HCT116 (cell line): ENCODE measurements around the gene CASK. TPM values are rescaled to one million over a fixed set of nuclear protein-coding genes. Genes with fewer than 3 reads are reported as not detected.

Source experiments
- ATAC-seq: fragments of 200-7000 bp; cut with Tn5 transposase; 2 replicates; pipeline ENCODE4 v1.9.1; 2020; ENCODE audit warnings: mild to moderate bottlenecking, moderate library complexity
- BruUV-seq: library from RNA; stranded (reverse); fragments of 400-500 nt; replicated peaks from 2 replicates; lab custom pipeline; 2021; lab: Mats Ljungman, UMichigan
- CTCF ChIA-PET: fragments of 300-600 bp; sonication (Branson Sonifier 250); formaldehyde crosslinking; loops from one replicate; lab custom pipeline; 2021; ENCODE audit warnings: antibody characterized with exemption; lab: Charles Lee
- POLR2A ChIA-PET: fragments of 300-600, 350-600 bp; sonication (Branson Sonifier 250); formaldehyde crosslinking; loops from one replicate; lab custom pipeline; 2021; ENCODE audit warnings: antibody characterized with exemption; lab: Charles Lee
- RAD21 ChIA-PET, 2 experiments: fragments of 300-600 bp; sonication (Branson Sonifier 250); formaldehyde crosslinking; loops; one replicate each; lab custom pipeline; 2023; ENCODE audit warnings: low total read pairs in 2 of 2; ENCODE audit not compliant: uncharacterized antibody in 2 of 2, unreplicated experiment in 2 of 2, low non-redundant PET in 1 of 2; lab: Charles Lee
- DNase-seq: peaks from one replicate; pipeline ENCODE4 v3.0.0-alpha.2; 2010; ENCODE audit warnings: low read depth, low spot score
- H2AFZ ChIP-seq: fragments of 200-600 bp; shearing (Covaris generic), sonication (generic); 2 replicates; pipeline ENCODE4 v1.6.1; 2017; ENCODE audit warnings: low read depth, mixed run types, mixed read lengths, antibody characterized with exemption, low read length; ENCODE audit not compliant: poor library complexity, severe bottlenecking
- H3K27ac ChIP-seq: 2 replicates; pipeline ENCODE4 v1.5.1; 2012; ENCODE audit warnings: low read depth, low read length
- H3K27me3 ChIP-seq: fragments of 200-600 bp; sonication (generic); 2 replicates; pipeline ENCODE4 v1.6.1; 2016; ENCODE audit warnings: mixed run types, low read length, mixed read lengths; ENCODE audit not compliant: insufficient read depth
- H3K36me3 ChIP-seq, 2 experiments: fragments of 200-500 bp in 1 of 2; fragments of 200-600 bp in 1 of 2; sonication (Bioruptor generic) in 1 of 2; sonication (generic) in 1 of 2; 2 replicates each; pipeline versions ENCODE4 v1.5.1 to v1.6.1; 2014 to 2016; ENCODE audit warnings: low read length in 2 of 2, inconsistent platforms in 1 of 2, mixed read lengths in 1 of 2, mixed run types in 1 of 2; ENCODE audit not compliant: insufficient read depth in 2 of 2, control insufficient read depth in 1 of 2
- H3K4me1 ChIP-seq, 2 experiments: fragments of 200-600 bp in 1 of 2; sonication (generic) in 1 of 2; 2 replicates each; pipeline versions ENCODE4 v1.5.1 to v1.6.1; 2012 to 2017; ENCODE audit warnings: low read length in 2 of 2, inconsistent platforms in 1 of 2, mild to moderate bottlenecking in 1 of 2, mixed read lengths in 1 of 2, mixed run types in 1 of 2, moderate library complexity in 1 of 2; ENCODE audit not compliant: insufficient read depth in 2 of 2, control insufficient read depth in 1 of 2
- H3K4me2 ChIP-seq: fragments of 200-600 bp; sonication (generic); 2 replicates; pipeline ENCODE4 v1.6.1; 2017; ENCODE audit warnings: mixed run types, low read length, mixed read lengths
- H3K4me3 ChIP-seq, 2 experiments: fragments of 200-600 bp in 1 of 2; sonication (generic) in 1 of 2; replicated peaks in 1 of 2; 2 replicates each; pipeline ENCODE4 v1.5.1; 2011 to 2016; ENCODE audit warnings: low read length in 2 of 2, control low read depth in 1 of 2, low read depth in 1 of 2, mild to moderate bottlenecking in 1 of 2, mixed read lengths in 1 of 2, mixed run types in 1 of 2
- H3K79me2 ChIP-seq: fragments of 200-600 bp; sonication (generic); 2 replicates; pipeline ENCODE4 v1.6.1; 2017; ENCODE audit warnings: mild to moderate bottlenecking, mixed run types, low read length, moderate library complexity, mixed read lengths; ENCODE audit not compliant: insufficient read depth
- H3K9ac ChIP-seq: fragments of 200-600 bp; sonication (generic); 2 replicates; pipeline ENCODE4 v1.6.1; 2016; ENCODE audit warnings: low read length, mixed read lengths
- H3K9me2 ChIP-seq: fragments of 200-600 bp; sonication (generic), shearing (Covaris generic); 2 replicates; pipeline ENCODE4 v1.6.1; 2017; ENCODE audit warnings: mixed run types, mild to moderate bottlenecking, moderate library complexity; ENCODE audit not compliant: insufficient read depth
- H3K9me3 ChIP-seq, 2 experiments: fragments of 200-500 bp in 1 of 2; fragments of 200-600 bp in 1 of 2; sonication (Bioruptor generic) in 1 of 2; sonication (generic) in 1 of 2; 2 replicates each; pipeline ENCODE4 v1.6.1; 2014 to 2017; ENCODE audit warnings: low read length in 2 of 2, mixed read lengths in 2 of 2, inconsistent platforms in 1 of 2, low read depth in 1 of 2, mild to moderate bottlenecking in 1 of 2, mixed run types in 1 of 2, moderate library complexity in 1 of 2; ENCODE audit not compliant: control insufficient read depth in 1 of 2, insufficient read depth in 1 of 2
- H4K20me1 ChIP-seq: fragments of 200-600 bp; sonication (generic), shearing (Covaris generic); 2 replicates; pipeline ENCODE4 v1.6.1; 2017; ENCODE audit warnings: mixed run types, mild to moderate bottlenecking, moderate library complexity; ENCODE audit not compliant: insufficient read depth
- CEBPB ChIP-seq: IDR thresholded peaks from 2 replicates; pipeline ENCODE4 v1.6.1; 2012; ENCODE audit warnings: low read depth
- CTCF ChIP-seq, 3 experiments: fragments of 200-600 bp in 1 of 3; sonication (generic) in 1 of 3; IDR thresholded peaks in 2 of 3; conservative IDR thresholded peaks in 1 of 3; 2 replicates each; pipeline ENCODE4 v1.5.1; 2012 to 2017; ENCODE audit warnings: low read depth in 2 of 3, low read length in 2 of 3, antibody characterized with exemption in 1 of 3, borderline replicate concordance in 1 of 3, control low read depth in 1 of 3, mild to moderate bottlenecking in 1 of 3, mixed read lengths in 1 of 3, mixed run types in 1 of 3, moderate library complexity in 1 of 3; ENCODE audit not compliant: insufficient read depth in 1 of 3
- ELF1 ChIP-seq: IDR thresholded peaks from 2 replicates; pipeline ENCODE4 v1.6.1; 2012; ENCODE audit warnings: low read depth, borderline replicate concordance
- EZH2 ChIP-seq: fragments of 200-600 bp; sonication (generic); IDR thresholded peaks from 2 replicates; pipeline ENCODE4 v1.6.1; 2017; ENCODE audit warnings: antibody characterized with exemption, mixed run types
- EZH2phosphoT487 ChIP-seq: fragments of 200-600 bp; IDR thresholded peaks from 2 replicates; pipeline ENCODE4 v1.6.1; 2018; ENCODE audit warnings: antibody characterized with exemption, borderline replicate concordance
- FOSL1 ChIP-seq: IDR thresholded peaks from 2 replicates; pipeline ENCODE4 v1.6.1; 2012; ENCODE audit warnings: low read depth
- MAX ChIP-seq: IDR thresholded peaks from 2 replicates; pipeline ENCODE4 v1.6.1; 2012
- POLR2AphosphoS5 ChIP-seq: IDR thresholded peaks from 2 replicates; pipeline ENCODE4 v1.6.1; 2011; ENCODE audit warnings: mild to moderate bottlenecking, low read depth, low read length, moderate library complexity
- RAD21 ChIP-seq: IDR thresholded peaks from 2 replicates; pipeline ENCODE4 v1.6.1; 2012; ENCODE audit warnings: low read depth, mild to moderate bottlenecking
- SIN3A ChIP-seq: IDR thresholded peaks from 2 replicates; pipeline ENCODE4 v1.6.1; 2012; ENCODE audit warnings: low read depth
- SRF ChIP-seq: IDR thresholded peaks from 2 replicates; pipeline ENCODE4 v1.6.1; 2012; ENCODE audit warnings: low read depth
- TCF7L2 ChIP-seq: IDR thresholded peaks from 2 replicates; pipeline ENCODE4 v1.7.0; 2011; ENCODE audit warnings: borderline replicate concordance, inconsistent platforms; ENCODE audit not compliant: insufficient read depth, insufficient read length; ENCODE audit errors: extremely low read depth
- YY1 ChIP-seq: IDR thresholded peaks from 2 replicates; pipeline ENCODE4 v1.6.1; 2011; ENCODE audit warnings: low read length, low read depth, moderate library complexity, mild to moderate bottlenecking; ENCODE audit not compliant: insufficient replicate concordance; ENCODE audit errors: extremely low read depth
- ZBTB33 ChIP-seq: IDR thresholded peaks from 2 replicates; pipeline ENCODE4 v1.6.1; 2011; ENCODE audit warnings: mild to moderate bottlenecking, low read length, moderate library complexity; ENCODE audit not compliant: insufficient replicate concordance; ENCODE audit errors: extremely low read depth
- ZNF274 ChIP-seq: fragments of 200-500 bp; sonication (Bioruptor generic); IDR thresholded peaks from 2 replicates; pipeline ENCODE4 v1.6.1; 2014; ENCODE audit warnings: mild to moderate bottlenecking, low read depth, low read length, inconsistent platforms
- intact Hi-C: fragments of 100-400 bp; cut with micrococcal nuclease; formaldehyde crosslinking; loops from 2 replicates; pipeline ENCODE4 v1.10.0; 2022
- total RNA-seq: library from RNA; stranded (reverse); gene quantifications from one replicate; pipeline ENCODE4 v1.2.1, GENCODE V29; 2021; ENCODE audit not compliant: unreplicated experiment

CASK gene
- total RNA-seq, 1 experiment from 2014 or later, result 39.0 TPM

GRCh38 chrX:41912923-41913322, 10.4 kb downstream of the CASK start:
- Histone ChIP-seq H4K20me1 (no peaks in the 10 kb centered on the region), H3K27me3 (no peaks in the 10 kb centered on the region), H3K9me3 (no peaks in the 10 kb centered on the region), H2AFZ (no peak overlapping the region), H3K4me2 (no peak overlapping the region), H3K79me2 (peaks cover 69% of the 10 kb centered on the region), H3K4me1 (peaks cover 0 to under 1% of the 10 kb centered on the region in 2 experiments; a peak in 1 of 4 replicates), H3K9ac (no peak overlapping the region), H3K9me2 (no peaks in the 10 kb centered on the region), H3K27ac (no peak overlapping the region), H3K36me3 (no peaks in the 10 kb centered on the region), H3K4me3 (no peak overlapping the region)
- no TSS peak for BruUV-seq
- DNase-seq, result no peak
- RAD21 ChIA-PET, result no interaction called here
- POLR2A ChIA-PET, result no interaction called here
- TF ChIP-seq ZBTB33 (no peak), POLR2AphosphoS5 (no peak), MAX (no peak), YY1 (no peak), TCF7L2 (no peak), ELF1 (no peak), ZNF274 (no peak), EZH2 (no peak), FOSL1 (no peak), SIN3A (no peak), CTCF (IDR thresholded peaks at IDR 0.05 in 2 of 3, conservative IDR thresholded peaks at IDR 0.05 in 1 of 3; ENCODE audit: borderline replicate concordance in 1 of 3, insufficient read depth in 1 of 3, low read depth in 2 of 3, low read length in 2 of 3) (no peak), EZH2phosphoT487 (no peak), RAD21 (no peak), SRF (no peak), CEBPB (no peak)
- CTCF ChIA-PET, result no interaction called here
- ATAC-seq, result no peak
- intact Hi-C loops, result no loop called here
